ENCODE results near the gene PRKCE. TPM values are rescaled to one million over a fixed set of nuclear protein-coding genes. Genes with fewer than 3 reads are reported as not detected.

The PRKCE gene
- polyA plus RNA-seq, 4 donors = 8.1 to 10.5 (median 9.3) TPM

- DNase-seq (ENCODE audit: low read depth in 4 of 4, low spot score in 3 of 4) = no peak
Observed at GRCh38 chr2:45945302-45945717, 293.8 kb downstream of the PRKCE start.

- DNase-seq (ENCODE audit: low read depth in 4 of 4, low spot score in 3 of 4) = no peak
Observed at GRCh38 chr2:45946023-45946422, 294.5 kb downstream of the PRKCE start.

GRCh38 chr2:45950606-45951005, 299.1 kb downstream of the PRKCE start:
- DNase-seq (ENCODE audit: low read depth in 4 of 4, low spot score in 3 of 4) = no peak

GRCh38 chr2:45951025-45951727, 299.7 kb downstream of the PRKCE start:
- no peak for DNase-seq (ENCODE audit: low read depth in 4 of 4, low spot score in 3 of 4)

- DNase-seq (ENCODE audit: low read depth in 4 of 4, low spot score in 3 of 4) = no peak
Observed at GRCh38 chr2:45952591-45952990, 301.1 kb downstream of the PRKCE start.

GRCh38 chr2:45953376-45954027, 302.0 kb downstream of the PRKCE start:
- DNase-seq (ENCODE audit: low read depth in 4 of 4, low spot score in 3 of 4) = no peak

GRCh38 chr2:45954233-45954850, 302.9 kb downstream of the PRKCE start:
- no peak for DNase-seq (ENCODE audit: low read depth in 4 of 4, low spot score in 3 of 4)

- no peak for DNase-seq (ENCODE audit: low read depth in 4 of 4, low spot score in 3 of 4)
Observed at GRCh38 chr2:45957533-45958227, 306.2 kb downstream of the PRKCE start.

GRCh38 chr2:45960057-45960863, 308.8 kb downstream of the PRKCE start:
- no peak for DNase-seq (ENCODE audit: low read depth in 4 of 4, low spot score in 3 of 4)

GRCh38 chr2:45962177-45962921, 310.9 kb downstream of the PRKCE start:
- peak in 1 of 4 donors; percentile 24 for DNase-seq (ENCODE audit: low read depth in 4 of 4, low spot score in 3 of 4)

GRCh38 chr2:45963816-45964215, 312.3 kb downstream of the PRKCE start:
- no peak for DNase-seq (ENCODE audit: low read depth in 4 of 4, low spot score in 3 of 4)

- no peak for DNase-seq (ENCODE audit: low read depth in 4 of 4, low spot score in 3 of 4)
Observed at GRCh38 chr2:45964223-45964841, 312.9 kb downstream of the PRKCE start.

GRCh38 chr2:45964906-45965305, 313.4 kb downstream of the PRKCE start:
- DNase-seq (ENCODE audit: low read depth in 4 of 4, low spot score in 3 of 4) = no peak

GRCh38 chr2:45965871-45966498, 314.5 kb downstream of the PRKCE start:
- no peak for DNase-seq (ENCODE audit: low read depth in 4 of 4, low spot score in 3 of 4)

GRCh38 chr2:45968946-45969584, 317.6 kb downstream of the PRKCE start:
- DNase-seq (ENCODE audit: low read depth in 4 of 4, low spot score in 3 of 4) = no peak

GRCh38 chr2:45973426-45973825, 322.0 kb downstream of the PRKCE start:
- DNase-seq (ENCODE audit: low read depth in 4 of 4, low spot score in 3 of 4) = no peak

GRCh38 chr2:45974056-45974455, 322.6 kb downstream of the PRKCE start:
- DNase-seq (ENCODE audit: low read depth in 4 of 4, low spot score in 3 of 4) = no peak

- DNase-seq (ENCODE audit: low read depth in 4 of 4, low spot score in 3 of 4) = no peak
Observed at GRCh38 chr2:45974762-45975408, 323.4 kb downstream of the PRKCE start.
